ENCODE results near the gene LPCAT1.
A peak's percentile ranks its signal among the peaks of the same experiment; 100 is the strongest.
"Not testable (repeated sequence)": the region's sequence is repeated elsewhere in the genome, so short reads cannot be mapped to it uniquely, and the experiment has no call there.

Gene LPCAT1

GRCh38 chr5:1439388-1440097, 84.2 kb downstream of the LPCAT1 start:
- DNase-seq: no peak

DNA sequence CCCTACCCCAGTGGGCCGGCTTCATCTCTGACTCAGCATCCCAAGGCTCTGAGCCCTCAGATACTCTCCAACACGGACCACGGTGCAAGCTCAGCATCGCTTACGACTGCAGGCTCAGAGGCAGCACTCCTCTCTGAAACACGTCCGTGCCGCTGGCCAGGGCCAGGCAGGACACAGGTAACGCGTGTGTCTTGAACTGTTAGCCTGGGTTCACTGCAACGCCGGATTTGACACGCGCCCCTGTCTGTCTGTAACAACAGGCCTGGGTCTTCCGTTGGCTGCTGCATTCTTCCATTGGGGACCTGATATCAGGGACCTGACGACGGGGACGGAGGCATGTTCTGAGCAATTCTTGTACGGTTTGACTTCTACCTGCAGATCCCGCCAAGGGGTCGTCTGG, 84.9 kb downstream of the LPCAT1 start:
- no peak for DNase-seq

DNA sequence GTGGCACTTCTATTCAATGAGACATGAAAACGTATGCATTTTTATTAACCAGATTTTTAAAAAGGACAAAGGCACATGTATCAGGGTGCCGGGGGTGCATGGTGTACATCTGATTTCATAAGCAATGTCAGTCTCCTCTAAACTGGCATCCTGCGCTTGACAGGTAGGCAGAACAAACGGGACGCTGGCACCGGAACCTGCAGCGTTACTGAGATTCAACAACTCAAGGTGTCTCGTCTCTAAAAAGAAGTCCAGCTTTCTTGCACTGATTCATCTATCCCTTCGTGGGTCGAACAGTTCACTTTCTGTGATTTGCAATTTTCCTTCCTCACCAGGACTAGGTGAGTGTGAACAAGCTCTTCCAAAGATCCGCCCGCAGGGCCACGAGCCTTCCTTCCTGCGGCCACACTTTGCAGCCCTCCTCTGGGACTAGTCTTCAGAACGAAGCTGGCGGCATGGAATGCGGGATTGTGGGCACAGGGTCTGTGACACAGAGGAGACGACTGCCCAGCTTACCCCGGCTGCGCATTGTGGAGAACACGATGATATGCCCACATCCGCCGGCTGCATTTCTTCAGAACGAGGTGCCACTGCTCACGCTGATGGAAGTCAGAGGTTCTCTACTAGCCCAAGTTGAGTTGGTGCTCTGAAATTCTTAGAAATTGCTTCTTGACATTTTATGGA, 85.7 kb downstream of the LPCAT1 start:
- DNase-seq: no peak

- DNase-seq: peak in 1 of 2 experiments; percentile 51
Measured at GRCh38 chr5:1437226-1437829, 86.4 kb downstream of the LPCAT1 start.

- no peak for DNase-seq
Measured at GRCh38 chr5:1436681-1437080, 87.1 kb downstream of the LPCAT1 start.

DNA sequence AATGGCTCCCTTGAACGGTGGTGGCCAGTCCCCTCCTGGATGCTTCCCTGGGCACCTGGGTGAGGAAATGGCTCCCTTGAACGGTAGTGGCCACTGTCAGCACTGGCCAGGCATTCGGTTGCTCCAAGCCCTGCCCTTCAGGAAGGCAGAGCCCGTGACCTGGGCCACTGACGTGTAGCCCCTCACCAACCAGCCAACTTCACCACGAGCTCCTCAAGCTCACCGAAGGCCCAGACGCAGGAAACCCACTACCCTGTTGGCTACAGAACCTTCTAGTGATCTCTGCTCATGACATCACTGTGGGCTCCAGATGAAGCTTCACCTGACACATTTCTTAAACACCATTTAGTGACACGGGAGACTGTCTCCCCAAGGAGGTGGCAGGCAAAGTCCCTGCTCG, 87.7 kb downstream of the LPCAT1 start:
- DNase-seq: no peak

DNA sequence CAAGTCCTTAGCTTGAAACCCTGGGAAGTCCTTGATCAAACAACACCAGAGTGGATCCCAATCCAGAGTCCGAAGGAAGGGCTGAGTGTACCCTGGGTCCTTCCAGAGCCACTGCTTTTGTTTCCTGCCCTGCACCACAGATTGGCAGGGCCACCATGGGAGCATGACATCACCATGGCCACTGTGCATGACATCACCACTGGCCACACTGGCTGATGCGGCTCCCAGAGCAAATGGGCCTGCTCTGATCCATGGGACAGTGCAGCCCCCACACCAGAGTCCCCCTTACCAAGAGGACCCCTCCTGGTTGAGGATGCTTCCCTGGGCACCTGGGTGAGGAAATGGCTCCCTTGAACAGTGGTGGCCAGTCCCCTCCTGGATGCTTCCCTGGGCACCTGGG, 88.4 kb downstream of the LPCAT1 start:
- DNase-seq: no peak

DNA sequence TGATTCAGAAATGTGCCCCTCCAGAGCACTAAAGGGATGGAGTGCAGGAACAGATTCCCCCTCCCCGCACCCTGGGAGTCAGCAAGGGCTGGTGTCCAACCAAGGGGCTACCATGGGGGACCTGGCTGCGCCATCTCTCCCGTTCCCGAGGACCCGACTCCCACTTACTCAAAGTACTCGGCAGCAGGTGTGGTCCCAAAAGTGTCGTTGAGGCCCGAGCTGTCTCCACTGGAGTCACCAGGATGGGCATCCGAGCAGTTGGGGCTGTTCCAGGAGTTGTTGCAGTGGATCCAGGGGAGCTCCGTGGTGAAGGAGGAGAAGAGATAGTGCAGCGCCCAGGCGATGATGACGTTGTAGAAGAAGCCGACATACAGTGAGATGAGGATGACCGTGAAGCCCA, 91.5 kb downstream of the LPCAT1 start:
- no peak for DNase-seq

DNA sequence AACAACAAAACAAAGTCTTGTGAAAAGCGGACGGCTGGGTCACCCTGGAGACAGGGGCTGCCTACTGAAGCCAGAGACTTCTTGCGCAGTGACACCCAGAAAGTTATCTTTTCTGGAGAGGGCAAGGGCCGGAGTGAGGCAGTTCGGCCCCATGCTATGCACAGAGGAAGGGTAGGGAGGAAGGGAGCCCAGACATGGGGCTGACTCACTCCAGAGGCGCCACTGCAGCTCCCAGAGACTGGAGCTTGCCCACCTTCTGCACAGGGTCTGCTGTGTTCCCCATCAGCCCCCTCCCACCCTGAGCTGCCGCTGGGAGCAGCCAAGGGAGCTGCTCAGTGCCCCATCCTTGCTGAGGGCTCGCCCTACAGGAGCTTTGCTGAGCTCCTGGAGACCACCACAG, 91.9 kb downstream of the LPCAT1 start:
- DNase-seq: no peak

DNA sequence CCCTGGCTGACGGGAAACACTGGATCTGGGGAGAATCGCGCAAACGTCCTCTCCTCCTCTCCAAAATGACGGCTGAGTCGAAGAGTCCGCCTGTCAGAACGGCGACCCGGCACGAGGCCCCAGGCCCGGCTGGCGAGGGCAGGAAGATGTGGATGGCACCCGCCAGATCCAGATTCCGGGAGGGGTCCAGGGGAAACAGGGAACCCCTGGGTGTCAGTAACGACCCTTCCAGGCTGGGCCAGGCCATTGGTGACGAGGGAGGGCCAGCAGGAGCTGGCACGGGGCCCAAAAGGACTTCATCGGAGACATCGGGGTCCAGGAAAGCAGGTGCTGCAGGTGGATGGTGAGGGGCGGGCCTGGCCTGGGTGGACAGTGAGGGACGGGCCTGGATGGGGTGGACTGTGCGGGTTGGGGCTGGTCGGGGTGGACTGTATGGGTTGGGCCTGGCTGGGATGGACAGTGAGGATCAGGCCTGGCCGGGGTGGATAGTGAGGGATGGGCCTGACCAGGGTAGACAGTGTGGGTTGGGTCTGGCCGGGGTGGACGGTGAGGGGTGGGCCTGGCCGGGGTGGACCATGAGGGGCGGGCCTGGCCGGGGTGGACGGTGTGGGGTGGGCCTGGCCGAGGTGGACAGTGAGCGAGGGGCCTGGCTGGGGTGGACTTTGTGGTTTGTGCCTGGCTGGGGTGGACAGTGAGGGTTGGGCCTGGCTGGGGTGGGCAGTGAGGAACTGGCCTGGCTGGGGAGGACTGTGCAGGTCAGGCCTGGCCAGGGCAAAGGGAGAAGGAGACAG, 92.5 kb downstream of the LPCAT1 start:
- DNase-seq: no peak

DNA sequence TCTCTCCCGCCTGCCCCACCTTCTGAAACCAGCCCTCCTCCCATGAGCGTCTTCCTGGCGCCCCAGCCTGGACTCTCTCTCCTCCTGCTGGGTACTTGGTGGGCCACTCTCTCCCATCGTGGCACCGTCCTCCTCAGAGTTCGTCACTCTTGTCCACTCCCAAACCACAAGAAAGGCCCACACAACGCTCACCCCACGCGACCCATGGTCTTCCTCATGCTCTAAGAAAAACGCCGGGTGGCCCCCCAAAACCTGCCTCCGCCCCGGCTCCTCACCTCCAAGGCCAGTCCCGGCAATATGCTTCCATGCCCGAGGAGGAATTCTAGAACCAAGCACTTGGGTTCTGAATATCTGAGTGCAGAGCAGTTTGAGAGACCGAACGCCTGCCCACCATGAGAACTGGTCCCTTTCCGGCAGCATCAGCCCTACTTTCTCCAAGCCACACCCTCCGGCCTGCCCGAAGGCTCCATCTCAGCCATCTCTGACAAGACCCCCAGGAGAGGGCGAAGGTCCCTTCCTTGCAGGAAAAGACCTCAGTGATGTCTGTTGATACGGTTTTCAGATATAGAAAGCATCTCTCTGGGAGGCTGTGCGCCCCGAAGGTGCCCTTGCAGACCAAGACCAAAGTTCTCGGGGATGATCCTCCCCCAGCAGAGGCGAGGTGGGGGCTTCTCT, 93.5 kb downstream of the LPCAT1 start:
- no peak for DNase-seq

DNA sequence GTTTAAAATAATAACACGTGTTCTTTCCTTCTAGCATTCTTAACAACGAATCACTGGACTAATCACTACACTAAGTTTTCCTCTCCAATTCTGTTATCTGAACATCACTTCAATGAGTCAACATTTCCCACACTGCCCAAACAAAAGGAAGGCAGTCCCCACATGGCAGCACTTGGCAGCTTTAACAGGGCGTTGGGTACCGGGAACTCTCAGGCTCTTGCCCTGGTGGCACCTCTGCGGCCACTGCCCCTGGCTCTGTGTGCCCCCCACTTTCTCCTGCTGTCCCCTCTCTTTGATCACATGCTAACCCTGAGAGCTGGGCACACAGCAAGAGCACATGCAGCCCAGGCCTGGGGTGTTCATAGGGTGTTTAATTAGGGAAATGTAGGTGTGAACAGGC, 94.3 kb downstream of the LPCAT1 start:
- DNase-seq: no peak

DNA sequence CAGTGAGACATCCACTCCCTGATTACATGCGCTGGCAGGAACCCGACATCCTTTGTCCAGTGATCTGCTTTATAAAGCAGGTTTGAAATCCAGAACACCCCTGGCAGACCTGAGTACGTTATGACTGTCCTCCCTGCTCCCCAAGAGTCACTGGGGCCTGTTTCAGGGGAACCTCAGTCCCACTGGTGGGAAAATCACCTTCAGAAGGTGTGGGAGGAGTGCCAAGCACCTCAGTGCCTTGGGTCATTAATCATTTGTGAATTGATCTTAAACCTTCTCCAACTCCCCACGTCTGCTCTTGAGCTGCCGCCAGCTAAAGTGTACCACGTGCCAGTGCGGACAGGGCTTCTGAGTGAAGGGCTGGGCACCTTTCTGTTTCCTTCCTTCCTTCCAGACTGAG, 94.7 kb downstream of the LPCAT1 start:
- no peak for DNase-seq

GRCh38 chr5:1428107-1428506, 95.7 kb downstream of the LPCAT1 start:
- no peak for DNase-seq

DNA sequence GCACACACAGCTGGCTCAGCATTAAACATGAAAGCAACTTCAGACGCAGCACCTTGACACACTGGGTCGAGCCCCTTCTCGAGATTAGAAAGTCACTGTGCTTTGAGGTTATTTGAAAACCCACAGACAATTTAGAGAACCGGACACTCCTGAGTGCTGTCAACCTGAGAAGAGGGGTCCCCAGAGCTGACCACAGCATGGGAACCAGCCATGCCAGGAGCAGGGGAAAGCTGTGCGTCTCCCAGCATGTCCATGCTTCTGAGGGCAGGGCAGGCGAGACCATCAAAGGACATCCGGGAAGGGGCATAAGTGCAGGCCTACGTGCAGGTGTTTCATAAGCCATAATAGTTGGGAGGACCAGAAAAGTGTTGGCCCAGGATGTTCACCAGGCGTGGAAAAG, 99.0 kb downstream of the LPCAT1 start:
- no peak for DNase-seq

GRCh38 chr5:1423901-1424603, 99.7 kb downstream of the LPCAT1 start:
- DNase-seq: no peak

DNA sequence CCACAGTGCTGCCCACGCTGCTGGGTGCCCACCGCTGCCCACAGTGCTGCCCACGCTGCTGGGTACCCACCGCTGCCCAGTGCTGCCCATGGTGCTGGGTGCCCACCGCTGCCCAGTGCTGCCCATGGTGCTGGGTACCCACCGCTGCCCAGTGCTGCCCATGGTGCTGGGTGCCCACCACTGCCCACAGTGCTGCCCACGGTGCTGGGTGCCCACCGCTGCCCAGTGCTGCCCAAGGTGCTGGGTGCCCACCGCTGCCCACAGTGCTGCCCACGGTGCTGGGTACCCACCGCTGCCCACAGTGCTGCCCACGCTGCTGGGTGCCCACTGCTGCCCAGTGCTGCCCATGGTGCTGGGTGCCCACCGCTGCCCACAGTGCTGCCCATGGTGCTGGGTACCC, 101.2 kb downstream of the LPCAT1 start:
- not testable (repeated sequence) for DNase-seq

DNA sequence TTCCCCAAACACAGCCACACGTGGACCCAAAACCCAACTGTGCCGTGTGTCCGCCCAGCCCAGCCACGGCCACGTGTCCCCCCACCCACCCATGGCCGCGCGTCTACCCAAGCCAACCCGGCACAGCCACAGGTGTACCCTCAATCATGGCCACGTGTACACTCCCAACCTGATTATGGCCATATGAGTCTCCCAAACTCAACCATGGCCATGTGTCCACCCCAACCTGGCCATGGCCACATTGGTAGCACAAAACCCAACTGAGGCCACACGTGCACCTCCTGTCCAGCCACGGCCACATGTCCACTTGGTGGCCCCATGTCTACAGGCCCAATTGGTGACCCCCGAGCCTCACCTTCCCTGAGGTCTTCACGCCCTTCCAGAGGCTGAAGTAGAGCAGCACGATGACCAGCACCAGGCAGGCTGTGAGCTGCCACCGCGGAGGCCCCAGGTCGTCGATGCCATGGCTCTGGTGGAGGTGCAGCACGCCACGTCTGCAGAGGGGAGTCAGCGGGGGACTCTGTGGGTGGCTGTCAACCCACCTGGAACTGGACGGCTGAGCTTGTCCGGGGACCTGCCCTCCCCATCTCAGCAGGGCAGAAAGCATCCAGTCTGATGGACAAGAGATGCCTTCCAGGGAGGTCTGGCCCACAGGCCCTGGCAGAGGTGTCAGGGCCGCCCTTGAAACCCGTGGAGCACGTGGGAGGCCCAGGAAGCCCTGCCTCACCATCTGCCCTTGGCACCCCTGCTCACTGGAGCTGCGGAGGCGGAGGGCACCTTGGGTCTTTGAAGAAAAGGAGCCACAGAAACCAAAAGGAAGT, 102.0 kb downstream of the LPCAT1 start:
- DNase-seq: no peak

GRCh38 chr5:1420211-1421195, 103.3 kb downstream of the LPCAT1 start:
- DNase-seq: no peak

Measured in NCI-H526 (cell line).